ENCODE results near the gene TOMM20L. TPM values are rescaled to one million over a fixed set of nuclear protein-coding genes. Genes with fewer than 3 reads are reported as not detected.
A peak's percentile ranks its signal among the peaks of the same experiment; 100 is the strongest.
"Not testable (repeated sequence)": the region's sequence is repeated elsewhere in the genome, so short reads cannot be mapped to it uniquely, and the experiment has no call there.

Gene TOMM20L
- total RNA-seq = under 1 TPM; 0.73 to 0.79 TPM
- long read RNA-seq, partial matches to known transcripts = 1 of 1 reads
- long read RNA-seq, other reads (novel, unspliced or antisense) = 0 of 1 reads

DNA sequence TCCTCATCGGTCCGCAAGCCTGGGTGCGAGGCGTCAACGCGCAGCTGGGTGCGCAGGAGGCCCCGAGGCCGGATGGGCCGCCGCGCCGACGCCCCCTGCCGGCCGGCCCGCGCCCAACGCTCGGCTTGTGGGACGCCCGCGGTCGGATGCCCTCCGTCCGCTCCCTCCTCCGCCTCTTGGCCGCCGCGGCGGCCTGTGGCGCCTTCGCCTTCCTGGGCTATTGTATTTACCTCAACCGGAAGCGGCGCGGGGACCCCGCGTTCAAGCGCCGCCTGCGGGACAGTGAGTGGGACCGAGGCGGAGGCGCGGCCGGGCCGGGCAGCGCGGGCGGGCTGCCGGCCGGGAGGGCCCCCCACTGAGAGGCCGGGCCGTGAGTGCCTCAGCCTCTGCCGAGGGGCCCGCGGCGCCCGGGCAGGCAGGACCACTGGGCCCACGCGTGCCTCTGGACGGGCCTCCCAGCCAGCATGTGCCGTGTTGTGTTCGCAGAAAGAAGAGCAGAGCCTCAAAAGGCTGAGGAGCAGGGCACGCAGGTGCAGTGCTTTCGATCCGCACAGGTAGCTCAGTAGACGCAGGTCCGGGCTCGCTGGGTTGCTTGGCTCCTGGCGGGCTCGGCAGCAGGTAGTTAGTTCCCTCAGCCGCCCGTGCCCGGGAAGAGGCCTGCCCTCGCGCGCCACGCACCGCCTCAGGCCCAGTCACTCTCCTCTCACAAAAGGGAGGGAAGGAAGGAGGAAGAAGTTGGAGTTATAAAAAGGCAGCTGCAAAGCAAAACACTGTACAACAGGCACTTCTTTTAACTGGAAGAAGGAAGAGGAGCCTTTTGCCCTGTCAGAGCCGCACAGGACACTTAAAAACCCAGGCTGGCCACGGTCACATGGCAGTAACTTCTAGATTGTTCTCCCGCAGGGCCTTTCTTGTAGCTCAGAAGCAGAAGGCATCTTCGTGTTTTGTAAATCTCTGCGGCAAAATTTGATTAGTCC lies at the start of gene TOMM20L:
TSS of gene TOMM20L (plus strand) at position 119 of the 977 bp plus-strand sequence. CDS start at position 147, 28 bp downstream.
- intact Hi-C loops (cut with DNase I, micrococcal nuclease) = no loop called here
- DNase-seq (peak; percentile 65 to 81), ATAC-seq (peak; percentile 86)

- ATAC-seq (no peak), DNase-seq (no peak)
- intact Hi-C loops (cut with DNase I, micrococcal nuclease) = no loop called here
Measured at GRCh38 chr14:58353516-58354299, 42.0 kb upstream of the TOMM20L start.

DNA sequence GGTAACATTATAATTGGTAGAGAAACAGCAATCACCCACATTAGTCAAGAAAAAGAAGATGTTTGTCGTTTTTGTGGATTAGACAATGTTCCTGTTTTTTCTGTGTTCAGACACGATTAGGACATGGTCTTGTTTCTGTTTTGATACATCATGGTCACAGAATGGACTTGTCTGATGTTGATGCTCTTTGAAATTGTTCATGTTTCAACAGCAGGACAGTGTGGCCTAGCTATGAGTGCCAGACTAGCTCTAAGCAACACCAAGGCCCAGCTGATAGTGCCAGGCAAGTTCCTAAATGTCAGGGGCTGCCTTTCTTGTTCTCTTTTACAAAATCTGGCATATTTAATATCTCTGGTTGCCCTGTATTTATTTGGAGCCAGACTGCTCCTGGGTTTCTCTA lies 40.9 kb upstream of the TOMM20L start:
- no peak for ATAC-seq
- intact Hi-C loops (cut with DNase I, micrococcal nuclease) = no loop called here
- DNase-seq = no peak

GRCh38 chr14:58356268-58356667 lies 39.5 kb upstream of the TOMM20L start:
- no peak for ATAC-seq
- intact Hi-C loops (cut with DNase I, micrococcal nuclease) = no loop called here

DNA sequence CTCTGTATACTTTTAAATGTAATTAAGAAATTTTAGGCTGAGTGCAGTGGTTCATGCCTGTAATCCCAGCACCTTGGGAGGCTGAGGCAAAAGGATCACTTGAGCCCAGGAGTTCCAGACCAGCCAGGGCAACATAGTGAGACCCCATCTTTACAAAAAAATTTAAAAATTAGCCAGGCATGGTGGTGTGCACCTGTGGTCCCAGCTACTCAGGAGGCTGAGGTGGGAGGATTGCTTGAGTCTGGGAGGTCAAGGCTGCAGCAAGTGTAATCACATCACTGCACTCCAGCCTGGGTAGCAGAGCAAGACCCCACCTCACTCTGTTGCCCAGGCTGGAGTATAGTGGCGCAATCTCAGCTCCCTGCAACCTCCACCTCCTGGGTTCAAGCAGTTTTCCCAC lies 33.5 kb upstream of the TOMM20L start:
- intact Hi-C loops (cut with DNase I, micrococcal nuclease); DNase-seq; ATAC-seq: not testable (repeated sequence)

More at GRCh38 chr14:58356268-58356667, 39.5 kb upstream of the TOMM20L start:
- no peak for DNase-seq

DNA sequence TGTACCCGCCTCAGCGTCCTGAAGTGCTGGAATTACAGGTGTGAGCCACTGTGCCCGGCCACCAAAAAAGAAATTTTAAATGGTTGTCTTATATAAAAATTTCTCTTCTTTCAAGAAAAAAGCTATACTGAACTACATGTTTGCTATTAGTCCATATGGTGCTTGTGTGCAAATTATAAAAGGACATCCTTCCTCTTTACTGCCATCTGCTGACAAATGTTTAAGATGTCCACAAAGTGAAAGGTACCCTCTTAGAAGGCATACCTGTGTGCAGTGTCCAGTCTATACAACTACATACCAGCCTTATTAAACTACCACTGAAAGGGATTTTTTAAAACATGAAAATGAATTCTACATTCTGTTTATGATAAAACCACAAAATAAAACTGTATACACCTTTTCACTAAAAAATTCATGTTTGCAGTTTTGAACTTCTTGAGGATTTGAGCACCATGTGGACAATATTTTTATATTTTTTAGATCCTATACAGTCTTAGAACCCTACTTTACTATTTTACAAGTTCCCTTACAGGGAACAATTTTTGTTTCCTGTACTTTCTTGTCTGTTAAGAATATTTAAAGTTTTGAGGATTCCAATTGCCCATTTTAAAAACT lies 32.8 kb upstream of the TOMM20L start:
- intact Hi-C loops (cut with DNase I, micrococcal nuclease) = no loop called here
- peak; percentile 58 for ATAC-seq
- no peak for DNase-seq

DNA sequence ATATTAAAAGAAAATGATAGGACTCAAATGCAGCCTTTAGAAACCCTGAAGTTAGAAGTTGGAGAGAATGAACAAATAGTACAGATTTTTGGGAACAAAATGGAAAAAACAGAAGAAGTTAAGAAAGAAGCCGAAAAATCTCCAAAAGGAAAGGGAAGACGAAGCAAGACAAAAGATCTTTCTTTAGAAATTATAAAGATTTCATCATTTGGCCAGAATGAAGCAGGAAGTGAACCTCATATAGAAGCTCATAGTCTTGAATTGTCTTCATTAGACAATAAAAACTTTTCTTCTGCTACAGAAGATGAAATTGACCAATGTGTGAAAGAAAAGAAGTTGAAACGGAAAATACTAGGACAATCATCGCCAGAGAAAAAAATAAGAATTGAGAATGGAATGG lies 31.4 kb upstream of the TOMM20L start:
- intact Hi-C loops (cut with DNase I, micrococcal nuclease) = no loop called here
- no peak for DNase-seq

DNA sequence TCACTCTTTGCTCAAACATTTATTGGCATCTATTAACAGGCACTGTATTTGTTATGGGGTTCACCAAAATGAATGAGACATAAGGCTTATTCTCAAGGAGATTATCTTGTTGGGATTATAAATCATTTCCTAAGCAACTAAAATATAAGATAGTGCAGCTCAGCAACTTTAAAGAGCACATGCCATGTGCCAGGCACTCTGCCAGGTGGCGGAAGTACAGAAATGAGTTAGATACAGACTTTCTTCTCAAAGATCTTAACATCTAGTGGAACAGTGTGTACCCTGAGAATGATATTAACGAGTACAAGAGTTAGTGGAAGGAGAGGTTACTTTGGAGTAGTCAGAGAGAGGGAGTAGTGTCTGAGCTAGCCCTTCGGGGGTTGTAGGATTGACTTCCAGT lies 28.4 kb upstream of the TOMM20L start:
- intact Hi-C loops (cut with DNase I, micrococcal nuclease) = no loop called here
- ATAC-seq (no peak), DNase-seq (no peak)

More for the DNA sequence above, 31.4 kb upstream of the TOMM20L start:
- no peak for ATAC-seq

GRCh38 chr14:58368956-58369355 lies 26.8 kb upstream of the TOMM20L start:
- ATAC-seq = no peak
- no peak for DNase-seq
- intact Hi-C loops (cut with DNase I, micrococcal nuclease) = no loop called here

- no peak for DNase-seq
- no peak for ATAC-seq
- intact Hi-C loops (cut with DNase I, micrococcal nuclease) = no loop called here
Measured at GRCh38 chr14:58376791-58377190, 18.9 kb upstream of the TOMM20L start.

GRCh38 chr14:58390830-58391229 lies 4.9 kb upstream of the TOMM20L start:
- DNase-seq (no peak), ATAC-seq (no peak)
- intact Hi-C loops (cut with DNase I, micrococcal nuclease) = no loop called here

GRCh38 chr14:58395562-58395811 lies 243 bp upstream of the TOMM20L start:
- intact Hi-C loops (cut with DNase I, micrococcal nuclease) = no loop called here
- no peak for ATAC-seq
- no peak for DNase-seq

DNA sequence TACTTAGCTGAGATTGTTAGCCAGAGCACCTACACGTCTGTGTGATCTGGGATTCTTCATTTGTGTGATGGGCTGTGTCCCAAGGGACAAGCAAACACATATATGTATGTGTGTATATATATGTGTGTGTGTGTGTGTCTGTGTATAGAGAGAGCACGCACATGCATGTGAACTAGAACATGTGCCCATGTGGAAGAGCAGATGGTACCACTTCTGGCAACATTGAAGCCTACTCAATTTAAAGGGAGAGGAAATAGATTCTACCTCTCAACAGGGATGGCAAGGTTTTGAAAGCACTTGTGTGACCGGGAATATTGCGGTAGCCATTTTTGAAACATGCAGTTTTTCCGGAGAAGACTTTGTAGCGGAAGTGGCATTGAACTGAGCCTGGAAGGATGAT lies 1.4 kb downstream of the TOMM20L start:
- DNase-seq (no peak), ATAC-seq (no peak)
- intact Hi-C loops (cut with DNase I, micrococcal nuclease) = no loop called here

DNA sequence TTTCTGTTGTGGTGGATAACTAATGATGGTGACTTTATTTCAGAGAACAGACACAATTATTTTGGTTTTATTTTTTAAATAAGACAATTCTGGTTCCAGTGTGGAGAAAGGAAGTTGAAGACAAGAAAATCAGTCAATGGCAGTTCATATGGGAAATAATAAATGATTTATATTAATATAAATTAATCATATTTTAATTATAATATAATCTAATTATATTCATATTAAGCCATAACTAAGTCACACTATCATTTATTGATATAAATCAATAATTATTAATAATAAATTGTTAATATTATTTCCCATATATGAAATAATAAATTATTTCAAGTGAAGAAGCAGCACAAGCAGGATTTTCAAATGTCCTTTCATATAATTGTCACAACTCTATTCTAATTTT lies 2.8 kb downstream of the TOMM20L start:
- ATAC-seq = no peak
- DNase-seq = no peak
- intact Hi-C loops (cut with DNase I, micrococcal nuclease) = no loop called here

GRCh38 chr14:58398895-58399294 lies 3.2 kb downstream of the TOMM20L start:
- ATAC-seq = no peak
- intact Hi-C loops (cut with DNase I, micrococcal nuclease) = no loop called here
- DNase-seq = no peak

GRCh38 chr14:58401587-58401986 lies 5.9 kb downstream of the TOMM20L start:
- intact Hi-C loops (cut with DNase I, micrococcal nuclease) = no loop called here
- DNase-seq (no peak), ATAC-seq (no peak)

DNA sequence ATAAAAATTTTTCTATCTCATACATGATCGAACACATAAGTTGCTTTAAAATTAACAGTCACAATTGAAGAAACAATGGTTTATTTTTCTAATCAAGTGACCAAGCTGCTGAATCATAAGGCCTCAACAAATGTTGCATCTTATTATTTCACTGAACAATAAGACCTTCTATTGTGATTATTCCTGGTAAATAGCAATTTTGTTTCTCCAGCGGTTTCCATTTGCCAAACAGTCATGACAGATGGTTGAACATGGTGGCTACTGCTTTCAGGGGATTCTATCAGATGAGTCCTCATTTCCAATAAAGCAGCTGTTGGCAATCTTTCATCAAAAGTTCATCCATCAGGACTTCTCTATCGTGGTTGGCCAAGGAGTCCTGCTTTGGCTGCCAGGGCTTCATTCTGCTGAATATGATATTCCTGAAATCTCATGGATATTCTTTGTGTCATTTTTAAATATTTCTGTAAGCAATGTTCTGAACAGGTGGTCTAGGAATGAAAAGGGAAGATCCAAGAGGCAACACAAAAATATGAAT lies 13.0 kb downstream of the TOMM20L start:
- intact Hi-C loops (cut with DNase I, micrococcal nuclease) = no loop called here
- ATAC-seq = no peak
- DNase-seq = no peak

DNA sequence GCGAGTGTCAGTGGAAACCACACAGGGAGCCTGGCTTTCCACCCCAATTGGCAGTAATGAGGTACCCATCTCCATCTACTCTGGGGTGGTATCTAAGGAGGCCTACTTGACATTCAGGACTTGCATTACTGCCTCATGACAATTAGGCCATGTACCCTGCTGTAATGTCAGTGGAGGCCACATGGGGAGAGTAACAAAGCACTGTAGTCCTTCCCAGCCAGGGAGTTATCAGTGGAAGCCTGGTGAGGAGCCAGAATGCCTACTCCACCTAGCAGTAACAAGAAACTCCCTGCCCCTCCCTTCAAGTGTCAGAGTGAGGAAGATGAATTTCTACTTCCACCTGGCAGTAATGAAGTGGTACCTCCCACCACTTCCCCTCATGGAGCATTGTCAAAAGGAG lies 19.1 kb downstream of the TOMM20L start:
- ATAC-seq (peak; percentile 81), DNase-seq (no peak)
- intact Hi-C loops (cut with DNase I, micrococcal nuclease) = no loop called here

Measured in left colon (tissue), 2 donors.